Stimulated activated naive CD4-positive, alpha-beta T cell treated with Interleukin-2 at 50 U/mL for 16 hours (primary cell): ENCODE results near the gene RAB27A.

Experiments
- DNase-seq: peaks from one replicate; lab custom pipeline; 2025; lab: John Stamatoyannopoulos, UW

Gene RAB27A

GRCh38 chr15:55222588-55222987, 67.0 kb downstream of the RAB27A start:
- DNase-seq, result no peak

- DNase-seq, result peak; percentile 15
Observed at GRCh38 chr15:55221090-55222011, 68.3 kb downstream of the RAB27A start.

- no peak for DNase-seq
Observed at GRCh38 chr15:55220606-55221005, 69.0 kb downstream of the RAB27A start.

GRCh38 chr15:55218056-55218455, 71.6 kb downstream of the RAB27A start:
- no peak for DNase-seq

GRCh38 chr15:55204464-55204863, 85.1 kb downstream of the RAB27A start:
- no peak for DNase-seq

GRCh38 chr15:55202206-55202605, 87.4 kb downstream of the RAB27A start:
- DNase-seq, result no peak

- no peak for DNase-seq
Observed at GRCh38 chr15:55198706-55199105, 90.9 kb downstream of the RAB27A start.

GRCh38 chr15:55197719-55198118, 91.9 kb downstream of the RAB27A start:
- DNase-seq, result no peak

- no peak for DNase-seq
Observed at GRCh38 chr15:55197362-55197705, 92.3 kb downstream of the RAB27A start.

- peak; percentile 97 for DNase-seq
Observed at GRCh38 chr15:55196458-55197361, 92.9 kb downstream of the RAB27A start, which contains the start of gene RSL24D1. Gene RSL24D1, minus strand, starts transcription at chr15:55196941. Its CDS starts 51 bp downstream, at chr15:55196890.

- DNase-seq, result no peak
Observed at GRCh38 chr15:55195996-55196395, 93.6 kb downstream of the RAB27A start.

- DNase-seq, result no peak
Observed at GRCh38 chr15:55194256-55194655, 95.4 kb downstream of the RAB27A start.

GRCh38 chr15:55186331-55186730, 103.3 kb downstream of the RAB27A start:
- no peak for DNase-seq

GRCh38 chr15:55183679-55184078, 105.9 kb downstream of the RAB27A start:
- no peak for DNase-seq

GRCh38 chr15:55179141-55179540, 110.5 kb downstream of the RAB27A start:
- no peak for DNase-seq

- no peak for DNase-seq
Observed at GRCh38 chr15:55170361-55170760, 119.3 kb downstream of the RAB27A start.

GRCh38 chr15:55168350-55168974, 121.2 kb downstream of the RAB27A start:
- peak; percentile 30 for DNase-seq

- no peak for DNase-seq
Observed at GRCh38 chr15:55164284-55164683, 125.3 kb downstream of the RAB27A start.
